ENCODE results near the gene GRAMD1B.

DNA sequence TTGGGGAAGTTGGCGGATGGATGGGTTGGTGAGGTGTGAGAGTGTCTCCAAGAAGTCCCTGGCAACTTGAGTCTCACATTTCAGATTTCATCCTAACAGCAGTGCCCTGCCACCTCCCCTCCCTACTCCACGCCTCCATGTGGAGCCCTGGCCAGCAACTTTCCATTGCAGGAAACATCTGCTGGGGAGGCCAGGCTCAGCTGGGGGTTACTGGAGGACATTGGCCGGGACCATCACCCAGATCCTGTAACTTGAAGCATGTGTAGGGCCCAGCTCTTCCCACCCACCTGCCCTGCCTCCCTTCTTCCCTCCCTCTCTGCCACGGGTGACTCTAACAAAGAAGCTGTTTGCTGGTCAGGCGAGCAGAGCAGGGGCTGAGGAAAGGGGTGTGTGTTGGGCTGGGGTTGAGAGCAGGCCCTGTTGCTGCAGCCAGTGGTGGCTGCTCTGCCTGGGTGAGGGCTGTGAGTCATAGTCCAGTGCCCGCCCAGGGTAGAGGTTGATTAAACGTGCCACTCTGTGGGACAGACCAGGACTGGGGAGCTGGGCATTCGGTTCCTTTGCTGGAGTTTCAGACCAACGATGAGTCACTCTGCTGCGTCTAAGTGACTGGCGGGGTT lies 160.3 kb downstream of the GRAMD1B start:
- no peak for TF ChIP-seq CTCF (IDR thresholded peaks at IDR 0.05)
- TF ChIP-seq POLR2A (IDR thresholded peaks at IDR 0.05): peak; percentile 61 to 63
